Progenitor cell of endocrine pancreas (in vitro differentiated cells): ENCODE data around the gene MYOF. TPM values are rescaled to one million over a fixed set of nuclear protein-coding genes. Genes with fewer than 3 reads are reported as not detected.
"Not testable (repeated sequence)": the region's sequence is repeated elsewhere in the genome, so short reads cannot be mapped to it uniquely, and the experiment has no call there.

ENCODE experiments used
- DNase-seq: peaks from one replicate; pipeline ENCODE4 v3.0.0; 2021; ENCODE audit warnings: low spot score; ENCODE audit not compliant: unreplicated experiment
- H3K27ac Mint-ChIP-seq: 2 replicates; pipeline ENCODE4 v1.8.0; 2021; ENCODE audit warnings: mild to moderate bottlenecking, moderate library complexity, mixed read lengths
- H3K27me3 Mint-ChIP-seq: 2 replicates; pipeline ENCODE4 v1.8.0; 2021; ENCODE audit warnings: mixed read lengths
- H3K36me3 Mint-ChIP-seq: 2 replicates; pipeline ENCODE4 v1.8.0; 2022; ENCODE audit warnings: mixed read lengths; ENCODE audit not compliant: insufficient read depth
- H3K4me1 Mint-ChIP-seq: 2 replicates; pipeline ENCODE4 v1.8.0; 2021; ENCODE audit warnings: low read depth, mixed read lengths
- H3K4me3 Mint-ChIP-seq: 2 replicates; pipeline ENCODE4 v1.8.0; 2021; ENCODE audit warnings: low read depth, mild to moderate bottlenecking, moderate library complexity, mixed read lengths
- H3K9me3 Mint-ChIP-seq: 2 replicates; pipeline ENCODE4 v1.8.0; 2021; ENCODE audit warnings: low read depth, mixed read lengths
- CTCF ChIP-seq: fragments of 200-600 bp; sonication (generic); IDR thresholded peaks from one replicate; pipeline ENCODE4 v1.5.0; 2021; ENCODE audit warnings: antibody characterized with exemption, mild to moderate bottlenecking; ENCODE audit not compliant: unreplicated experiment
- total RNA-seq: library from RNA; stranded (reverse); gene quantifications from 2 replicates; pipeline ENCODE4 v1.2.1, GENCODE V29; 2021

MYOF gene
- total RNA-seq, 1 donor from 2014 or later = 25.5 TPM

- no peak overlapping the region for H3K4me3 Mint-ChIP-seq
- DNase-seq = no peak
- H3K27ac Mint-ChIP-seq = peak overlapping the region; percentile 76
- H3K4me1 Mint-ChIP-seq = no peaks in the 10 kb centered on the region
- peaks cover 4% of the 10 kb centered on the region for H3K36me3 Mint-ChIP-seq
- TF ChIP-seq CTCF = no peak
- H3K27me3 Mint-ChIP-seq = no peaks in the 10 kb centered on the region
- no peaks in the 10 kb centered on the region for H3K9me3 Mint-ChIP-seq
These were observed 166.9 kb downstream of the MYOF start for GRCh38 chr10:93315246-93315645.

- not testable (repeated sequence) for H3K9me3 Mint-ChIP-seq, H3K27me3 Mint-ChIP-seq, H3K4me3 Mint-ChIP-seq, H3K27ac Mint-ChIP-seq, DNase-seq, H3K36me3 Mint-ChIP-seq, H3K4me1 Mint-ChIP-seq
These were observed 167.5 kb downstream of the MYOF start for GRCh38 chr10:93314656-93315055.

GRCh38 chr10:93313798-93314197 lies 168.3 kb downstream of the MYOF start:
- peaks cover 8% of the 10 kb centered on the region for H3K36me3 Mint-ChIP-seq
- no peaks in the 10 kb centered on the region for H3K9me3 Mint-ChIP-seq

GRCh38 chr10:93309062-93309461 lies 173.1 kb downstream of the MYOF start:
- TF ChIP-seq CTCF = no peak
- H3K36me3 Mint-ChIP-seq = peaks cover 13% of the 10 kb centered on the region
- no peaks in the 10 kb centered on the region for H3K9me3 Mint-ChIP-seq
- H3K4me3 Mint-ChIP-seq = no peak overlapping the region
- no peak overlapping the region for H3K27ac Mint-ChIP-seq
- H3K27me3 Mint-ChIP-seq = no peaks in the 10 kb centered on the region
- no peaks in the 10 kb centered on the region for H3K4me1 Mint-ChIP-seq
- DNase-seq = no peak

More at GRCh38 chr10:93313798-93314197, 168.3 kb downstream of the MYOF start:
- H3K4me1 Mint-ChIP-seq = no peaks in the 10 kb centered on the region
- no peak overlapping the region for H3K4me3 Mint-ChIP-seq
- no peaks in the 10 kb centered on the region for H3K27me3 Mint-ChIP-seq
- no peak overlapping the region for H3K27ac Mint-ChIP-seq
- DNase-seq = no peak
- no peak for TF ChIP-seq CTCF

- DNase-seq = no peak
- Mint-ChIP-seq H3K27ac (no peak overlapping the region), H3K9me3 (no peaks in the 10 kb centered on the region), H3K4me3 (no peak overlapping the region), H3K4me1 (no peaks in the 10 kb centered on the region), H3K36me3 (peaks cover 8% of the 10 kb centered on the region), H3K27me3 (no peaks in the 10 kb centered on the region)
- no peak for TF ChIP-seq CTCF
These were observed 177.0 kb downstream of the MYOF start for GRCh38 chr10:93305122-93305521.

GRCh38 chr10:93300981-93301380 lies 181.2 kb downstream of the MYOF start:
- Mint-ChIP-seq H3K36me3 (peaks cover 3% of the 10 kb centered on the region), H3K4me3 (no peak overlapping the region), H3K9me3 (no peaks in the 10 kb centered on the region), H3K27ac (no peak overlapping the region), H3K4me1 (no peaks in the 10 kb centered on the region), H3K27me3 (no peaks in the 10 kb centered on the region)
- no peak for TF ChIP-seq CTCF
- no peak for DNase-seq
